A549 (cell line): ENCODE measurements around the gene TSKS.

Experiments used
- EP300 ChIP-seq, 2 experiments: fragments of >200 bp; sonication (Bioruptor Twin); formaldehyde crosslinking; IDR thresholded peaks; 2 replicates in 1 of 2; 3 replicates in 1 of 2; pipeline ENCODE4 v1.6.1; 2016 to 2017
- JUN ChIP-seq, 2 experiments: fragments of >200 bp; sonication (Bioruptor Twin); formaldehyde crosslinking; IDR thresholded peaks; 2 replicates in 1 of 2; 3 replicates in 1 of 2; pipeline ENCODE4 v1.6.1; 2016 to 2017
- POLR2A ChIP-seq: IDR thresholded peaks from 2 replicates; pipeline ENCODE4 v1.6.1; 2012; ENCODE audit warnings: mild to moderate bottlenecking, low read length
- USF2 ChIP-seq: fragments of 450-650 bp; IDR thresholded peaks from 2 replicates; pipeline ENCODE4 v1.6.1; 2014; ENCODE audit warnings: antibody characterized with exemption
- TF ChIP-seq, protein P1 (sequence below): fragments of >200 bp; sonication (Bioruptor Twin); formaldehyde crosslinking; IDR thresholded peaks from 3 replicates; pipeline ENCODE4 v1.5.1; 2016

GRCh38 chr19:49741210-49741844 is 21.8 kb downstream of the TSKS start:
- TF ChIP-seq, protein P1, sequence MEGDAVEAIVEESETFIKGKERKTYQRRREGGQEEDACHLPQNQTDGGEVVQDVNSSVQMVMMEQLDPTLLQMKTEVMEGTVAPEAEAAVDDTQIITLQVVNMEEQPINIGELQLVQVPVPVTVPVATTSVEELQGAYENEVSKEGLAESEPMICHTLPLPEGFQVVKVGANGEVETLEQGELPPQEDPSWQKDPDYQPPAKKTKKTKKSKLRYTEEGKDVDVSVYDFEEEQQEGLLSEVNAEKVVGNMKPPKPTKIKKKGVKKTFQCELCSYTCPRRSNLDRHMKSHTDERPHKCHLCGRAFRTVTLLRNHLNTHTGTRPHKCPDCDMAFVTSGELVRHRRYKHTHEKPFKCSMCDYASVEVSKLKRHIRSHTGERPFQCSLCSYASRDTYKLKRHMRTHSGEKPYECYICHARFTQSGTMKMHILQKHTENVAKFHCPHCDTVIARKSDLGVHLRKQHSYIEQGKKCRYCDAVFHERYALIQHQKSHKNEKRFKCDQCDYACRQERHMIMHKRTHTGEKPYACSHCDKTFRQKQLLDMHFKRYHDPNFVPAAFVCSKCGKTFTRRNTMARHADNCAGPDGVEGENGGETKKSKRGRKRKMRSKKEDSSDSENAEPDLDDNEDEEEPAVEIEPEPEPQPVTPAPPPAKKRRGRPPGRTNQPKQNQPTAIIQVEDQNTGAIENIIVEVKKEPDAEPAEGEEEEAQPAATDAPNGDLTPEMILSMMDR: no peak
- TF ChIP-seq POLR2A (no peak), EP300 (IDR thresholded peaks at IDR 0.05) (no peak), JUN (IDR thresholded peaks at IDR 0.05) (no peak), USF2 (no peak)
